HUES6 (cell line): ENCODE measurements around the gene PLAC8.
"Not testable (repeated sequence)": the region's sequence is repeated elsewhere in the genome, so short reads cannot be mapped to it uniquely, and the experiment has no call there.

Experiments used
- H3K27ac ChIP-seq: 2 replicates; pipeline ENCODE4 v1.7.0; 2013; ENCODE audit warnings: low read depth, mild to moderate bottlenecking, low read length, inconsistent platforms
- H3K27me3 ChIP-seq: 2 replicates; pipeline ENCODE4 v1.6.1; 2013; ENCODE audit warnings: low read length; ENCODE audit not compliant: control insufficient read depth, insufficient read depth
- H3K36me3 ChIP-seq: 2 replicates; pipeline ENCODE4 v1.6.1; 2013; ENCODE audit warnings: low read length; ENCODE audit not compliant: control insufficient read depth, insufficient read depth
- H3K4me1 ChIP-seq: 2 replicates; pipeline ENCODE4 v1.6.1; 2013; ENCODE audit warnings: low read length; ENCODE audit not compliant: control insufficient read depth, insufficient read depth
- H3K4me3 ChIP-seq: 2 replicates; pipeline ENCODE4 v1.5.1; 2013; ENCODE audit warnings: low read depth, low read length
- H3K9ac ChIP-seq: one replicate; pipeline ENCODE4 v1.6.1; 2013; ENCODE audit warnings: mild to moderate bottlenecking, low read length
- H3K9me3 ChIP-seq: 2 replicates; pipeline ENCODE4 v1.6.1; 2013; ENCODE audit warnings: low read depth, low read length; ENCODE audit not compliant: control insufficient read depth, insufficient read depth

The PLAC8 gene

DNA sequence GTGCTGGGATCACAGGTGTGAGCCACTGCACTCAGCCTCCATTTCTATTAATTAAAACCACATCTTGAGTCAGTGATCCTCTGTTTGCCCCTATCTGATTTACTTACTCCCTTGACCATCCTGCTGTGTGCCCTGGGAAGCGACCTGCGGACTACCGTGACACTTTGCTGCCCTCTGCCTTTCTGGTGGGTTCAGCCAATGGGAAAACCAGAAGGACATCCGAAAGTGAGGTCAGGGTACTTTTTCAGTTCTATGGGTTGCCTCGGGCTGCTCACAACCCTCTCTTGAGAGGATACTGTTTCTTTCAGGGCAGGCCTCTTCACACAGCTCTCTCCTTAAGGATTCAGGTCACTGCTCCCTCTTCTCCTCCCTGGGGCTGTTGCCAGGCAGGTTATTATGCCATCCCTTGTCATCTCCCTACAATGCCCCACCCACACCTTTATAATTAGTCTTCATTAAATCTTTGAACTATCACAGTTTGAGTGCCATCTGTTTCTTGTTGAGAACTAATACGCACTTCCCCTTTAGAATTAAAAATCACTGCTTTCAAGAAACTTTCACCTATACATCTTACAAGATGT lies 21.4 kb downstream of the PLAC8 start:
- Histone ChIP-seq H3K4me3 (no peak overlapping the region), H3K27me3 (no peaks in the 10 kb centered on the region), H3K27ac (no peak overlapping the region), H3K9ac (no peak overlapping the region), H3K9me3 (no peaks in the 10 kb centered on the region), H3K36me3 (no peaks in the 10 kb centered on the region), H3K4me1 (no peaks in the 10 kb centered on the region)

GRCh38 chr4:83089410-83090157 lies 24.9 kb downstream of the PLAC8 start:
- no peaks in the 10 kb centered on the region for H3K4me1 ChIP-seq
- H3K36me3 ChIP-seq, result no peaks in the 10 kb centered on the region
- no peak overlapping the region for H3K4me3 ChIP-seq

GRCh38 chr4:83084956-83085355 lies 29.6 kb downstream of the PLAC8 start:
- H3K36me3 ChIP-seq, H3K27me3 ChIP-seq, H3K9ac ChIP-seq, H3K27ac ChIP-seq, H3K4me3 ChIP-seq, H3K4me1 ChIP-seq, H3K9me3 ChIP-seq: not testable (repeated sequence)

More at GRCh38 chr4:83089410-83090157, 24.9 kb downstream of the PLAC8 start:
- Histone ChIP-seq H3K27ac (no peak overlapping the region), H3K9me3 (no peaks in the 10 kb centered on the region), H3K9ac (no peak overlapping the region), H3K27me3 (no peaks in the 10 kb centered on the region)

DNA sequence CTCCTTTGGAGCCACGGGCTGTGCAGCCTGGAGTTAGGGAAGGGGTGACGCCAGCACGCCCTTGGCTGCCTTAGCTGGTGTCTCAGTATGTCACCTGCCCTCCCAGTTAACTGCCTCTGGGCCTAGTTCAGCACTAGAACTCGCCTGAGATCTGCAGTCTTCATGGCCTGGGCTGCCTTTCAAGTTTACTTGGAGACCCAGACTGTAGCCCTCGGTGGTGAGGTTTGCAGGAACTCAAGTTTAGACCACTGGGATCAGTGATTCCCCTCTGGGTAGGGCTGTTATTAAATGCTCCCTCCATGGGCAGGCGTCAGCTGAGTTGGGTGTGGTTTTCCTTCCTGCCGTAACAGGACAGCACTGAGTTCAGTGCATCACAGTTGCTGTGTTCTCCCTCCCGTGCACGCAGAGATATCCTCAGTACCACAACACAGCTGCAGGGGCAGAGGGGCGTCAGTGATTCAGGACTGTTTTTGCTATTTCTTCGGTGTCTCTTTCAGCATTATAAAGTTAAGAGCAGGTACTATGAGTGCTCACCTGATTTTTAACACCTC lies 30.5 kb downstream of the PLAC8 start:
- no peak overlapping the region for H3K27ac ChIP-seq

GRCh38 chr4:83082777-83083176 lies 31.8 kb downstream of the PLAC8 start:
- H3K4me3 ChIP-seq, result no peak overlapping the region
- no peaks in the 10 kb centered on the region for H3K4me1 ChIP-seq
- H3K9ac ChIP-seq, result no peak overlapping the region
- H3K27ac ChIP-seq, result no peak overlapping the region
- no peaks in the 10 kb centered on the region for H3K36me3 ChIP-seq
- no peaks in the 10 kb centered on the region for H3K27me3 ChIP-seq
- no peaks in the 10 kb centered on the region for H3K9me3 ChIP-seq

More for the DNA sequence above, 30.5 kb downstream of the PLAC8 start:
- Histone ChIP-seq H3K9me3 (no peaks in the 10 kb centered on the region), H3K4me1 (no peaks in the 10 kb centered on the region), H3K36me3 (no peaks in the 10 kb centered on the region), H3K27me3 (no peaks in the 10 kb centered on the region), H3K9ac (no peak overlapping the region), H3K4me3 (no peak overlapping the region)

- Histone ChIP-seq H3K4me3 (no peak overlapping the region), H3K36me3 (peaks cover 11% of the 10 kb centered on the region), H3K27me3 (no peaks in the 10 kb centered on the region), H3K9me3 (no peaks in the 10 kb centered on the region), H3K27ac (no peak overlapping the region), H3K4me1 (no peaks in the 10 kb centered on the region), H3K9ac (no peak overlapping the region)
Observed at GRCh38 chr4:83080561-83080960, 34.0 kb downstream of the PLAC8 start.

DNA sequence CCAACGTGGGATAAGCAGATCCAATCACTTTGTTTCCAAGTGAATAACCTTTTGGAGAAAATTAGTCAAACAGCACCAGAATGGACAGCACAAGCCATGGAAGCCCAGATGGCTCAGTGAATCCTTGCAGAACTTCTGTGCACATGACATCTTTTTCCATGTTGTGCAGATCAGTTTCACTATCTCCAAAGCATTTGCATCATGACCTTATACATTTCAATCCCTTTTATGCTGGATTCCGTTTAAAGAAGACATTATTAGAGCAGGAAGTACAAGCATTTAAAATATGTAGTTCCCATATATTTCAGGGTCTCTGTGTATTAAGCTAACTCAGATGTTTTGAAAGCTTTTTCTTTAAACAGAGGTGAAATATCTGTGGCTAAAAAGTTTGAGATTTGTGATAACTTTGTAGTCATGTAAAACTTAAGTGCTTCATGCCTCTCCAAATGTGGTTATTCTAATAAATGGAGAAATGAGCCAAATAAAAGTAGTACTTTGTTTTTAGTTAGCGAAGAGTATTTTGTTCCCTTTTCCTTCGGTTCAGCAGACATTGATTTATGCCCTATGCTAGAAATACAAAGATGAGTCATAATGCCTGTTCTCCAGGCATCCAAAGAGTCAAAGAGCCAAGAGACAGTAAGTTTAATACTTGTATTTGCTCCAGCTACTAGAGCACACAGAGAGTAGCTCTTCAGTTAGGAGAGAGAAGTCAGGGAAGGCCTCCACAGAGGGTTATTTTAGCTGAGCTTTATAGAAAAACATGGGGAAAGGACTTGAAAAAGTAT lies 39.0 kb downstream of the PLAC8 start:
- no peaks in the 10 kb centered on the region for H3K9me3 ChIP-seq
- no peak overlapping the region for H3K27ac ChIP-seq
- H3K27me3 ChIP-seq, result no peaks in the 10 kb centered on the region
- H3K36me3 ChIP-seq, result peaks cover 21% of the 10 kb centered on the region
- H3K9ac ChIP-seq, result no peak overlapping the region
- no peaks in the 10 kb centered on the region for H3K4me1 ChIP-seq
- H3K4me3 ChIP-seq, result no peak overlapping the region

GRCh38 chr4:83074783-83075182 lies 39.7 kb downstream of the PLAC8 start:
- H3K27ac ChIP-seq, H3K27me3 ChIP-seq, H3K4me3 ChIP-seq, H3K9ac ChIP-seq, H3K4me1 ChIP-seq, H3K9me3 ChIP-seq: not testable (repeated sequence)
- H3K36me3 ChIP-seq, result peaks cover 24% of the 10 kb centered on the region

DNA sequence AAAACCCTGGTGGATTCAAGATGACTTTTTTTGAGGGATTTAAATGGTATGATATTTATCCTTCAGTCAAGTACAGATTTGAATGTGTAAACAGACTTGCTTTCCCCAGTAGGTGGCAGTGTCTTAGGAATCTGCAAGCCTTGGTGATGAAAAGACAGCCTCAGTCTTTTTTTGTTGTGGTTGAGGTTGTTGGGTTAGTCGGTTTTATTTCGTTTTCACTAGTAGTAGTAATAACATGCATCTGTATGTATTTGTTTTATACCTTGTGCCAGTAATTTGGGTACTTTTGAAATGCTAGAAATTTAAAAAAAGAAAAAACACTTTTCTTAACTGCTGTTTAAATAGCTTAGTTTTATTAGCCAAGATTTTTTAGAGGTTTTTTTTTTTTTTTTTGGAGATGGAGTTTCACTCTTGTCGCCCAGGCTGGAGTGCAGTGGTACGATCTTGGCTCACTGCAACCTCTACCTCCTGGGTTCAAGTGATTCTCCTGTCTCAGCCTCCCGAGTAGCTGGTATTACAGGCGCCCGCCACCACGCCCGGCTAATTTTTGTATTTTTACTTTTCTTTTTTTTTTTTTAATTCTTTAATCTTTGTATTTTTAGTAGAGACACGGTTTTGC lies 40.3 kb downstream of the PLAC8 start:
- Histone ChIP-seq H3K9me3 (no peaks in the 10 kb centered on the region), H3K9ac (no peak overlapping the region), H3K4me1 (no peaks in the 10 kb centered on the region), H3K27me3 (no peaks in the 10 kb centered on the region), H3K4me3 (no peak overlapping the region), H3K27ac (no peak overlapping the region), H3K36me3 (peaks cover 25% of the 10 kb centered on the region)

GRCh38 chr4:83071116-83071515 lies 43.4 kb downstream of the PLAC8 start:
- H3K9ac ChIP-seq, result no peak overlapping the region
- H3K4me3 ChIP-seq, result no peak overlapping the region
- H3K9me3 ChIP-seq, result no peaks in the 10 kb centered on the region
- peaks cover 38% of the 10 kb centered on the region for H3K36me3 ChIP-seq
- H3K27me3 ChIP-seq, result no peaks in the 10 kb centered on the region
- H3K4me1 ChIP-seq, result no peaks in the 10 kb centered on the region
- H3K27ac ChIP-seq, result no peak overlapping the region
